Parathyroid adenoma (tissue), 2 donors: ENCODE measurements around the gene RTP1.
"Not testable (repeated sequence)": the region's sequence is repeated elsewhere in the genome, so short reads cannot be mapped to it uniquely, and the experiment has no call there.

Experiments used
- H2AFZ ChIP-seq: fragments of 300-600 bp; sonication (generic); one replicate; pipeline ENCODE4 v1.7.0; 2017; ENCODE audit warnings: antibody characterized with exemption, mild to moderate bottlenecking
- H3K27ac ChIP-seq: fragments of 300-600 bp; sonication (generic); one replicate; pipeline ENCODE4 v1.7.0; 2017
- H3K27me3 ChIP-seq: fragments of 300-600 bp; sonication (generic); one replicate; pipeline ENCODE4 v1.7.0; 2017; ENCODE audit warnings: low read length; ENCODE audit not compliant: control insufficient read depth, insufficient read depth
- H3K36me3 ChIP-seq: fragments of 300-600 bp; sonication (generic); one replicate; pipeline ENCODE4 v1.7.0; 2017; ENCODE audit warnings: low read length; ENCODE audit not compliant: control insufficient read depth, insufficient read depth
- H3K4me1 ChIP-seq: fragments of 300-600 bp; sonication (generic); one replicate; pipeline ENCODE4 v1.7.0; 2017; ENCODE audit warnings: control low read depth
- H3K4me2 ChIP-seq: fragments of 300-600 bp; sonication (generic); one replicate; pipeline ENCODE4 v1.7.0; 2017; ENCODE audit warnings: low read length
- H3K4me3 ChIP-seq: fragments of 300-600 bp; sonication (generic); one replicate; pipeline ENCODE4 v1.7.0; 2017; ENCODE audit warnings: low read depth, low read length
- H3K79me2 ChIP-seq: fragments of 300-600 bp; sonication (generic); one replicate; pipeline ENCODE4 v1.7.0; 2017; ENCODE audit warnings: control low read depth
- H3K9ac ChIP-seq: fragments of 300-600 bp; sonication (generic); one replicate; pipeline ENCODE4 v1.7.0; 2017; ENCODE audit warnings: mild to moderate bottlenecking
- H3K9me3 ChIP-seq: fragments of 300-600 bp; sonication (generic); one replicate; pipeline ENCODE4 v1.7.0; 2017; ENCODE audit warnings: low read length; ENCODE audit not compliant: control insufficient read depth
- CTCF ChIP-seq: fragments of 300-600 bp; sonication (generic); IDR thresholded peaks from one replicate; pipeline ENCODE4 v1.7.0; 2017; ENCODE audit warnings: antibody characterized with exemption, mild to moderate bottlenecking
- donor health status: primary hyperparathyroidism.

The RTP1 gene

GRCh38 chr3:187196573-187197334 is 532 bp upstream of the RTP1 start:
- no peak overlapping the region for H3K9ac ChIP-seq
- no peak overlapping the region for H3K4me2 ChIP-seq
- TF ChIP-seq CTCF: no peak
- H3K27ac ChIP-seq: no peak overlapping the region
- no peaks in the 10 kb centered on the region for H3K27me3 ChIP-seq
- no peak overlapping the region for H2AFZ ChIP-seq
- H3K4me3 ChIP-seq: no peak overlapping the region
- no peaks in the 10 kb centered on the region for H3K4me1 ChIP-seq
- H3K36me3 ChIP-seq: no peaks in the 10 kb centered on the region
- H3K9me3 ChIP-seq: no peaks in the 10 kb centered on the region
- no peaks in the 10 kb centered on the region for H3K79me2 ChIP-seq

GRCh38 chr3:187198490-187198889 is 1.2 kb downstream of the RTP1 start:
- no peak for TF ChIP-seq CTCF

GRCh38 chr3:187199463-187200050 is 2.3 kb downstream of the RTP1 start:
- not testable (repeated sequence) for H3K79me2 ChIP-seq, H3K4me1 ChIP-seq, H3K9me3 ChIP-seq, H2AFZ ChIP-seq, H3K4me2 ChIP-seq, H3K27ac ChIP-seq, H3K27me3 ChIP-seq, H3K9ac ChIP-seq, H3K4me3 ChIP-seq, H3K36me3 ChIP-seq

More at GRCh38 chr3:187198490-187198889, 1.2 kb downstream of the RTP1 start:
- no peaks in the 10 kb centered on the region for H3K9me3 ChIP-seq
- no peak overlapping the region for H3K27ac ChIP-seq
- no peak overlapping the region for H2AFZ ChIP-seq
- no peak overlapping the region for H3K4me2 ChIP-seq
- no peaks in the 10 kb centered on the region for H3K4me1 ChIP-seq
- no peaks in the 10 kb centered on the region for H3K27me3 ChIP-seq
- no peak overlapping the region for H3K9ac ChIP-seq
- H3K79me2 ChIP-seq: no peaks in the 10 kb centered on the region
- H3K36me3 ChIP-seq: no peaks in the 10 kb centered on the region
- no peak overlapping the region for H3K4me3 ChIP-seq

GRCh38 chr3:187205683-187206082 is 8.4 kb downstream of the RTP1 start:
- H3K27ac ChIP-seq: no peak overlapping the region
- H3K4me2 ChIP-seq: no peak overlapping the region
- no peaks in the 10 kb centered on the region for H3K9me3 ChIP-seq
- no peaks in the 10 kb centered on the region for H3K4me1 ChIP-seq
- H3K36me3 ChIP-seq: no peaks in the 10 kb centered on the region
- no peaks in the 10 kb centered on the region for H3K27me3 ChIP-seq
- no peak for TF ChIP-seq CTCF
- no peak overlapping the region for H2AFZ ChIP-seq
- no peaks in the 10 kb centered on the region for H3K79me2 ChIP-seq
- H3K4me3 ChIP-seq: no peak overlapping the region
- no peak overlapping the region for H3K9ac ChIP-seq

GRCh38 chr3:187207062-187207461 is 9.8 kb downstream of the RTP1 start:
- Histone ChIP-seq H3K27me3 (no peaks in the 10 kb centered on the region), H3K9ac (no peak overlapping the region), H3K36me3 (no peaks in the 10 kb centered on the region), H3K79me2 (no peaks in the 10 kb centered on the region), H3K4me1 (no peaks in the 10 kb centered on the region), H3K4me2 (no peak overlapping the region), H3K4me3 (no peak overlapping the region), H3K27ac (no peak overlapping the region), H2AFZ (no peak overlapping the region), H3K9me3 (no peaks in the 10 kb centered on the region)
- no peak for TF ChIP-seq CTCF
